ENCODE results near the gene CDKL4. TPM values are rescaled to one million over a fixed set of nuclear protein-coding genes. Genes with fewer than 3 reads are reported as not detected.
A peak's percentile ranks its signal among the peaks of the same experiment; 100 is the strongest.
"Not testable (repeated sequence)": the region's sequence is repeated elsewhere in the genome, so short reads cannot be mapped to it uniquely, and the experiment has no call there.

The CDKL4 gene
- total RNA-seq, 1 experiment from 2014 or later = 0.46 TPM

DNA sequence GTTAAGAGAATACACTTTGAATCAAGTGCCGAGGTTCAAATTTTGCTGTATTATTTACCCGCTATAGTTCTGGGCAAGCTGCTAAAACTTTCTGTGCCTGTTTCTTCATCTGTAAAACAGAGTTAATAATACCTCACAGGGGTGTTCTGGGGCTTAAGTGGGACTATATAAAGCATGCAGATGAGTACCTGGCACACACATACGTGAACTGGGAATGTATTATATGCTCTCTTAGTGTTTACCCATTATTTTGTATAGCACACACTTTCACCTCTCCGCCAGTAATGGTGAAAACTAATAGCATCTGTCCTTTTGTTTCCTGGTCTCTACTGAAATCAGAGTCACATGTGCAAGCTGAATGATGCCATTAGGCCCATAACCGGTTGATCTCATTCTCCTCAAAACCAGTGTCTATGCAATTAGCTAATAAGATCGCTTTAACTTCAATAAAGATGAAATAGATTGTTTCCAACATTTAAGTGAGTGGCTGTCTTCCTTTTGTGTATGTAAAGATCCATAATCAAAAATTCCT is 3.8 kb upstream of the CDKL4 start (continued):
- TF ChIP-seq, protein P1, sequence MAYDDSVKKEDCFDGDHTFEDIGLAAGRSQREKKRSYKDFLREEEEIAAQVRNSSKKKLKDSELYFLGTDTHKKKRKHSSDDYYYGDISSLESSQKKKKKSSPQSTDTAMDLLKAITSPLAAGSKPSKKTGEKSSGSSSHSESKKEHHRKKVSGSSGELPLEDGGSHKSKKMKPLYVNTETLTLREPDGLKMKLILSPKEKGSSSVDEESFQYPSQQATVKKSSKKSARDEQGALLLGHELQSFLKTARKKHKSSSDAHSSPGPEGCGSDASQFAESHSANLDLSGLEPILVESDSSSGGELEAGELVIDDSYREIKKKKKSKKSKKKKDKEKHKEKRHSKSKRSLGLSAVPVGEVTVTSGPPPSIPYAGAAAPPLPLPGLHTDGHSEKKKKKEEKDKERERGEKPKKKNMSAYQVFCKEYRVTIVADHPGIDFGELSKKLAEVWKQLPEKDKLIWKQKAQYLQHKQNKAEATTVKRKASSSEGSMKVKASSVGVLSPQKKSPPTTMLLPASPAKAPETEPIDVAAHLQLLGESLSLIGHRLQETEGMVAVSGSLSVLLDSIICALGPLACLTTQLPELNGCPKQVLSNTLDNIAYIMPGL (CRISPR knock-in tag; IDR thresholded peaks at IDR 0.05) = no peak

DNA sequence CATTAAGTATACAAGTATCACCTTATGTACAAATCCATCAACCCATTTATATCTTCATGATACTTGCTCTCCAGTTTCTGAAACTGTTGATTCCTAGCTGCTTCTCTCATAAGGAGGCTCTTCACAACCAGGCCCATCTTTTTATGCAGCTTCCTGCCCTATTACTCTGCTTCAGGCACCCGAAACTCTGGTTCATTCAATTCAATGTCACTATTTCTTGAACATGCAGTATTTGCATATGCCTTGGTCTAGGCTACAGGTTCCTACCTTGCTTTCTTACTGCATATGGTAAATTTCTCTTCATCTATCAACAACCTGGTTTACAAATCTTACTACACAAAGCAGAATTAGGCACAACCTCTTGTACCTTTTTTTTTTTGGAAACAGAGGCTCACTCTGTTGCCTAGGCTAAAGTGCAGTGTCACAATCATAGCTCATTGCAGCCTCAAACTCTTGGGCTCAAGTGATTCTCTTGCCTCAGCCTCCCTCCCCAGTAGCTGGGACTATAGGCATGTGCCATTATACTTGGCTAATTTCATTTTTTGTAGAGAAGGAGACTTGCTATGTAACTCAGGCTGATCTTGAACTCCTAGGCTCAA is 2.7 kb upstream of the CDKL4 start:
- ChIA-PET POLR2A (no interaction called here), CTCF (no interaction called here)
- no peak for DNase-seq (ENCODE audit: low spot score)
- Mint-ChIP-seq H3K9me3 (peaks cover 24% of the 10 kb centered on the region), H3K4me3 (no peak overlapping the region), H3K4me1 (peaks cover 21% of the 10 kb centered on the region), H3K27me3 (ENCODE audit: low read depth) (no peaks in the 10 kb centered on the region), H3K36me3 (peaks cover 26% of the 10 kb centered on the region), H3K27ac (peak overlapping the region; percentile 1)
- no peak for TF ChIP-seq FOXP1 (CRISPR knock-in tag; IDR thresholded peaks at IDR 0.05; ENCODE audit: borderline replicate concordance)
- TF ChIP-seq, protein P2, sequence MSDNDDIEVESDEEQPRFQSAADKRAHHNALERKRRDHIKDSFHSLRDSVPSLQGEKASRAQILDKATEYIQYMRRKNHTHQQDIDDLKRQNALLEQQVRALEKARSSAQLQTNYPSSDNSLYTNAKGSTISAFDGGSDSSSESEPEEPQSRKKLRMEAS (CRISPR knock-in tag; IDR thresholded peaks at IDR 0.05) = no peak
- TF ChIP-seq NR3C1 (CRISPR knock-in tag; conservative IDR thresholded peaks at IDR 0.05; ENCODE audit: low read depth) = no peak
- no peak for TF ChIP-seq RELA (CRISPR knock-in tag; IDR thresholded peaks at IDR 0.05; ENCODE audit: borderline replicate concordance)
- TF ChIP-seq EMX1 (CRISPR knock-in tag; IDR thresholded peaks at IDR 0.05) = no peak
- no peak for TF ChIP-seq ZNF423 (CRISPR knock-in tag; IDR thresholded peaks at IDR 0.05)
- TF ChIP-seq, protein P3, sequence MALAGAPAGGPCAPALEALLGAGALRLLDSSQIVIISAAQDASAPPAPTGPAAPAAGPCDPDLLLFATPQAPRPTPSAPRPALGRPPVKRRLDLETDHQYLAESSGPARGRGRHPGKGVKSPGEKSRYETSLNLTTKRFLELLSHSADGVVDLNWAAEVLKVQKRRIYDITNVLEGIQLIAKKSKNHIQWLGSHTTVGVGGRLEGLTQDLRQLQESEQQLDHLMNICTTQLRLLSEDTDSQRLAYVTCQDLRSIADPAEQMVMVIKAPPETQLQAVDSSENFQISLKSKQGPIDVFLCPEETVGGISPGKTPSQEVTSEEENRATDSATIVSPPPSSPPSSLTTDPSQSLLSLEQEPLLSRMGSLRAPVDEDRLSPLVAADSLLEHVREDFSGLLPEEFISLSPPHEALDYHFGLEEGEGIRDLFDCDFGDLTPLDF (CRISPR knock-in tag; IDR thresholded peaks at IDR 0.05) = no peak
- ATAC-seq = no peak

DNA sequence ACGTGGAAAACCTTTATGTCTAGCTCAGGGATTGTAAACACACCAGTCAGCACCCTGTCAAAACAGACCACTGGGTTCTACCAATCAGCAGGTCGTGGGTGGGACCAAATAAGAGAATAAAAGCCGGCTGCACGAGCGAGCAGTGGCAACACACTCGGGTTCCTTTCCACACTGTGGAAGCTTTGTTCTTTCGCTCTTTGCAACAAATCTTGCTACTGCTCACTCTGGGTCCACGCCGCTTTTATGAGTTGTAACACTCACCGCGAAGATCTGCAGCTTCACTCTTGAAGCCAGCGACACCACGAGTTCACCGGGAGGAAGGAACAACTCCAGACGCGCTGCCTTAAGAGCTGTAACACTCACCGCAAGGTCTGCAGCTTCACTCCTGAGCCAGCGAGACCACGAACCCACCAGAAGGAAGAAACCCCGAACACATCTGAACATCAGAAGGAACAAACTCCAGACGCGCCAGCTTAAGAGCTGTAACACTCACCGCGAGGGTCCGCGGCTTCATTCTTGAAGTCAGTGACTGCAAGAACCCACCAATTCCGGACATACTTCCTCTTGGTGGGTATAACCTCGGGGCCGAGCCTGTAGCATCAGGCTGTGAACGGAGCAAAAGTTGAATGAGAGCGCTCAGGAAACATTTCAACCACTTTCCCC is 1.3 kb upstream of the CDKL4 start:
- peak overlapping the region; percentile 5 for H3K27ac Mint-ChIP-seq

DNA sequence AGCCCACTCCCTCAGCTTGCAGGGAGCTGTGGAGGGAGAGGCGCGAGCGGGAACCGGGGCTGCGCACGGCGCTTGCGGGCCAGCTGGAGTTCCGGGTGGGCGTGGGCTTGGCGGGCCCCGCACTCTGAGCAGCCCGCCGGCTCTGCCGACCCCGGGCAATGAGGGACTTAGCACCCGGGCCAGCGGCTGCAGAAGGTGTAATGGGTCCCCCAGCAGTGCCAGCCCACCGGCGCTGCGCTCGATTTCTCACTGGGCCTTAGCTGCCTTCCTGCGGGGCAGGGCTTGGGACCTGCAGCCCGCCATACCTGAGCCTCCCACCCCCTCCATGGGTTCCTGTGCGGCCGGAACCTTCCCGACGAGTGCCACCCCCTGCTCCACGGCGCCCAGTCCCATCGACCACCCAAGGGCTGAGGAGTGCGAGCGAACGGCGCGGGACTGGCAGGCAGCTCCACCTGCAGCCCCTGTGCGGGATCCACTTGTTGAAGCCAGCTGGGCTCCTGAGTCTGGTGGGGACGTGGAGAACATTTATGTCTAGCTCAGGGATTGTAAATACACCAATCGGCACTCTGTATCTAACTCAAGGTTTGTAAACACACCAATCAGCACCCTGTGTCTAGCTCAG is 582 bp upstream of the CDKL4 start:
- H3K27me3 Mint-ChIP-seq (ENCODE audit: low read depth); H3K27ac Mint-ChIP-seq; POLR2A ChIA-PET; ATAC-seq; DNase-seq (ENCODE audit: low spot score): not testable (repeated sequence)
- peaks cover 30% of the 10 kb centered on the region for H3K4me1 Mint-ChIP-seq
- H3K36me3 Mint-ChIP-seq = peaks cover 12% of the 10 kb centered on the region
- TF ChIP-seq, protein P1 (CRISPR knock-in tag; IDR thresholded peaks at IDR 0.05) = 0 out of 2 replicates have a peak, but pooled peaks have one; percentile 29
- peak overlapping the region; percentile 56 for H3K4me3 Mint-ChIP-seq
- CTCF ChIA-PET = interaction anchor here (1.0 kb wide), 1 partner anchor 297 kb away, joined by 3 read pairs; no protein-coding TSS in a partner anchor
- H3K9me3 Mint-ChIP-seq = peaks cover 13% of the 10 kb centered on the region; the same call in 1 of the 2 replicates

More for the DNA sequence above, 1.3 kb upstream of the CDKL4 start:
- Mint-ChIP-seq H3K36me3 (peaks cover 12% of the 10 kb centered on the region), H3K4me3 (peak overlapping the region; percentile 56), H3K9me3 (peaks cover 11% of the 10 kb centered on the region; the same call in 1 of the 2 replicates), H3K4me1 (peaks cover 30% of the 10 kb centered on the region)
- ATAC-seq; DNase-seq (ENCODE audit: low spot score); H3K27me3 Mint-ChIP-seq (ENCODE audit: low read depth); POLR2A ChIA-PET: not testable (repeated sequence)
- CTCF ChIA-PET = interaction anchor here (1.0 kb wide), 1 partner anchor 298 kb away, joined by 3 read pairs; no protein-coding TSS in a partner anchor

DNA sequence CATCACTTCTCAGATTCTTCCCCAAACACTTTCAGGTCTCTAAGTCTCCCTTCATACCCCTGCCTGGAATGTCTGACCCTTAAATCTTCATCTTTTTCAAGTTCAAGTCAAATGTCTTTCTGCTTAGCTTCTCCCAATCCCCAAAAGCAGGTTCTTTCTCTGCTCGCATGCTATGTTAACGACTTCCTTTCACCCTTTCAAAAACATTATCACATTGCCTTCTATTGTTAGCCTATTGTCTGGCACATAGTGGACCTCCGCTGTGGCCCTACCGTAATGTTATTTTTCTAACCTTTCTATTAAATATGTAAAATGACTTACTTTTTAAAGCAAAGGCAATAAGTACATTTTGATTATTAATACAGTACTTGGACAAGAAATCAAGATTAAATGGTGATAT is 2.2 kb downstream of the CDKL4 start:
- ChIA-PET CTCF (interaction anchor here (1.0 to 1.2 kb wide), 2 partner anchors 12 to 13 kb away, joined by 3 to 4 read pairs; no protein-coding TSS in a partner anchor), POLR2A (no interaction called here)
- Mint-ChIP-seq H3K4me3 (no peak overlapping the region), H3K9me3 (peaks cover 22% of the 10 kb centered on the region), H3K27ac (no peak overlapping the region), H3K36me3 (peaks cover 20% of the 10 kb centered on the region), H3K4me1 (peaks cover 30% of the 10 kb centered on the region), H3K27me3 (ENCODE audit: low read depth) (no peaks in the 10 kb centered on the region)
- no peak for DNase-seq (ENCODE audit: low spot score)
- ATAC-seq = no peak
- no peak for TF ChIP-seq NFE2L1 (CRISPR knock-in tag; IDR thresholded peaks at IDR 0.05)
- no peak for TF ChIP-seq HMGA2 (CRISPR knock-in tag; IDR thresholded peaks at IDR 0.05)
- TF ChIP-seq, protein P4, sequence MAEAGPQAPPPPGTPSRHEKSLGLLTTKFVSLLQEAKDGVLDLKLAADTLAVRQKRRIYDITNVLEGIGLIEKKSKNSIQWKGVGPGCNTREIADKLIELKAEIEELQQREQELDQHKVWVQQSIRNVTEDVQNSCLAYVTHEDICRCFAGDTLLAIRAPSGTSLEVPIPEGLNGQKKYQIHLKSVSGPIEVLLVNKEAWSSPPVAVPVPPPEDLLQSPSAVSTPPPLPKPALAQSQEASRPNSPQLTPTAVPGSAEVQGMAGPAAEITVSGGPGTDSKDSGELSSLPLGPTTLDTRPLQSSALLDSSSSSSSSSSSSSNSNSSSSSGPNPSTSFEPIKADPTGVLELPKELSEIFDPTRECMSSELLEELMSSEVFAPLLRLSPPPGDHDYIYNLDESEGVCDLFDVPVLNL (CRISPR knock-in tag; IDR thresholded peaks at IDR 0.05; ENCODE audit: borderline replicate concordance, low read depth) = no peak
- TF ChIP-seq, protein P5, sequence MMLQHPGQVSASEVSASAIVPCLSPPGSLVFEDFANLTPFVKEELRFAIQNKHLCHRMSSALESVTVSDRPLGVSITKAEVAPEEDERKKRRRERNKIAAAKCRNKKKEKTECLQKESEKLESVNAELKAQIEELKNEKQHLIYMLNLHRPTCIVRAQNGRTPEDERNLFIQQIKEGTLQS (CRISPR knock-in tag; conservative IDR thresholded peaks at IDR 0.05) = no peak
- TF ChIP-seq, protein P6, sequence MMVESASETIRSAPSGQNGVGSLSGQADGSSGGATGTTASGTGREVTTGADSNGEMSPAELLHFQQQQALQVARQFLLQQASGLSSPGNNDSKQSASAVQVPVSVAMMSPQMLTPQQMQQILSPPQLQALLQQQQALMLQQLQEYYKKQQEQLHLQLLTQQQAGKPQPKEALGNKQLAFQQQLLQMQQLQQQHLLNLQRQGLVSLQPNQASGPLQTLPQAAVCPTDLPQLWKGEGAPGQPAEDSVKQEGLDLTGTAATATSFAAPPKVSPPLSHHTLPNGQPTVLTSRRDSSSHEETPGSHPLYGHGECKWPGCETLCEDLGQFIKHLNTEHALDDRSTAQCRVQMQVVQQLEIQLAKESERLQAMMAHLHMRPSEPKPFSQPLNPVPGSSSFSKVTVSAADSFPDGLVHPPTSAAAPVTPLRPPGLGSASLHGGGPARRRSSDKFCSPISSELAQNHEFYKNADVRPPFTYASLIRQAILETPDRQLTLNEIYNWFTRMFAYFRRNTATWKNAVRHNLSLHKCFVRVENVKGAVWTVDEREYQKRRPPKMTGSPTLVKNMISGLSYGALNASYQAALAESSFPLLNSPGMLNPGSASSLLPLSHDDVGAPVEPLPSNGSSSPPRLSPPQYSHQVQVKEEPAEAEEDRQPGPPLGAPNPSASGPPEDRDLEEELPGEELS (CRISPR knock-in tag; IDR thresholded peaks at IDR 0.05) = no peak

All from WTC11 (cell line).